Trophoblast cell (in vitro differentiated cells and primary cell): Measurements from ENCODE around the gene GCM1.
A peak's percentile ranks its signal among the peaks of the same experiment; 100 is the strongest.

Experiments
- DNase-seq, 2 donors: peaks; one replicate each; pipeline ENCODE4 v3.0.0-alpha.2; 2016
- H2AFZ ChIP-seq: 2 replicates; pipeline ENCODE4 v1.6.1; 2013; ENCODE audit warnings: low read length, moderate library complexity, mild to moderate bottlenecking; ENCODE audit not compliant: insufficient read depth, poor library complexity
- H2AK5ac ChIP-seq: 2 replicates; pipeline ENCODE4 v1.6.1; 2013; ENCODE audit warnings: mild to moderate bottlenecking, low read length
- H2BK120ac ChIP-seq: 2 replicates; pipeline ENCODE4 v1.6.1; 2013; ENCODE audit warnings: low read length, mild to moderate bottlenecking, moderate library complexity; ENCODE audit not compliant: insufficient read depth, poor library complexity
- H2BK12ac ChIP-seq: 2 replicates; pipeline ENCODE4 v1.6.1; 2013; ENCODE audit warnings: mild to moderate bottlenecking, low read length, moderate library complexity
- H2BK5ac ChIP-seq: 2 replicates; pipeline ENCODE4 v1.6.1; 2013; ENCODE audit warnings: low read length, low read depth, moderate library complexity, mild to moderate bottlenecking; ENCODE audit not compliant: poor library complexity
- H3K14ac ChIP-seq: 2 replicates; pipeline ENCODE4 v1.6.1; 2013; ENCODE audit warnings: mild to moderate bottlenecking, low read length
- H3K18ac ChIP-seq: 2 replicates; pipeline ENCODE4 v1.6.1; 2013; ENCODE audit warnings: mild to moderate bottlenecking, low read length
- H3K23ac ChIP-seq: 2 replicates; pipeline ENCODE4 v1.6.1; 2013; ENCODE audit warnings: low read length
- H3K27ac ChIP-seq: 2 replicates; pipeline ENCODE4 v1.5.1; 2013; ENCODE audit warnings: low read depth, mild to moderate bottlenecking, inconsistent platforms, low read length, moderate library complexity
- H3K27me3 ChIP-seq: 2 replicates; pipeline ENCODE4 v1.6.1; 2013; ENCODE audit warnings: inconsistent platforms, mild to moderate bottlenecking, low read length, moderate library complexity; ENCODE audit not compliant: insufficient read depth
- H3K36me3 ChIP-seq, 2 experiments: 1 replicate in 1 of 2; 2 replicates in 1 of 2; pipeline ENCODE4 v1.6.1; 2013; ENCODE audit warnings: low read length in 2 of 2, mild to moderate bottlenecking in 2 of 2, moderate library complexity in 1 of 2; ENCODE audit not compliant: insufficient read depth in 2 of 2, control insufficient read depth in 1 of 2
- H3K4ac ChIP-seq: 2 replicates; pipeline ENCODE4 v1.6.1; 2013; ENCODE audit warnings: low read depth, mild to moderate bottlenecking, low read length, moderate library complexity
- H3K4me1 ChIP-seq, 2 experiments: 1 replicate in 1 of 2; 2 replicates in 1 of 2; pipeline ENCODE4 v1.6.1; 2013; ENCODE audit warnings: low read length in 2 of 2, mild to moderate bottlenecking in 2 of 2, moderate library complexity in 1 of 2; ENCODE audit not compliant: insufficient read depth in 2 of 2, control insufficient read depth in 1 of 2
- H3K4me2 ChIP-seq: 2 replicates; pipeline ENCODE4 v1.6.1; 2013; ENCODE audit warnings: inconsistent platforms, mild to moderate bottlenecking, low read length, moderate library complexity
- H3K4me3 ChIP-seq: 2 replicates; pipeline ENCODE4 v1.5.1; 2013; ENCODE audit warnings: mild to moderate bottlenecking, low read depth, low read length, inconsistent platforms
- H3K79me1 ChIP-seq: one replicate; pipeline ENCODE4 v1.6.1; 2013; ENCODE audit warnings: low read length
- H3K79me2 ChIP-seq: 2 replicates; pipeline ENCODE4 v1.6.1; 2013; ENCODE audit warnings: low read length, mild to moderate bottlenecking; ENCODE audit not compliant: control insufficient read depth, insufficient read depth, poor library complexity
- H3K9ac ChIP-seq: 2 replicates; pipeline ENCODE4 v1.6.1; 2013; ENCODE audit warnings: mild to moderate bottlenecking, low read length
- H3K9me3 ChIP-seq: 2 replicates; pipeline ENCODE4 v1.6.1; 2013; ENCODE audit warnings: low read depth, mild to moderate bottlenecking, control low read depth, inconsistent platforms, low read length; ENCODE audit not compliant: insufficient read depth
- H4K12ac ChIP-seq: 2 replicates; pipeline ENCODE4 v1.6.1; 2013; ENCODE audit warnings: low read depth, mild to moderate bottlenecking, low read length, moderate library complexity
- H4K8ac ChIP-seq: 2 replicates; pipeline ENCODE4 v1.6.1; 2013; ENCODE audit warnings: low read depth, mild to moderate bottlenecking, low read length, moderate library complexity
- H4K91ac ChIP-seq: one replicate; pipeline ENCODE4 v1.6.1; 2013; ENCODE audit warnings: low read depth, mild to moderate bottlenecking, low read length, moderate library complexity
- WGBS: extraction: QIAGEN DNeasy Blood & Tissue Kit; methylation state at CpG from one replicate; pipeline ENCODE4 v1.1.7; 2013; ENCODE audit warnings: missing lambda C conversion rate; ENCODE audit not compliant: insufficient read length, insufficient coverage; ENCODE audit errors: extremely low coverage; 5-methylcytosine and 5-hydroxymethylcytosine counted together

Gene GCM1

GRCh38 chr6:53143710-53144109, 4.9 kb downstream of the GCM1 start:
- Histone ChIP-seq H3K4me1 (no peaks in the 10 kb centered on the region), H3K4me2 (no peak overlapping the region), H4K8ac (no peak overlapping the region), H3K23ac (no peak overlapping the region), H3K9me3 (no peaks in the 10 kb centered on the region), H3K36me3 (no peaks in the 10 kb centered on the region), H3K4ac (no peak overlapping the region), H3K79me2 (no peaks in the 10 kb centered on the region), H3K14ac (no peak overlapping the region), H3K79me1 (no peaks in the 10 kb centered on the region), H3K9ac (no peak overlapping the region), H3K27ac (no peak overlapping the region), H3K4me3 (no peak overlapping the region), H2BK5ac (no peak overlapping the region), H3K18ac (no peak overlapping the region), H2BK12ac (no peak overlapping the region), H2AFZ (no peak overlapping the region), H4K12ac (no peak overlapping the region), H2AK5ac (no peak overlapping the region), H3K27me3 (no peaks in the 10 kb centered on the region), H2BK120ac (no peak overlapping the region), H4K91ac (no peak overlapping the region)
- no peak for DNase-seq
- WGBS = no CpG with 5 or more reads among the region's 3 CpGs

- Histone ChIP-seq H3K9me3 (no peaks in the 10 kb centered on the region), H2BK12ac (no peak overlapping the region), H3K23ac (no peak overlapping the region), H3K14ac (no peak overlapping the region), H3K9ac (no peak overlapping the region), H3K27ac (no peak overlapping the region), H4K91ac (no peak overlapping the region), H3K4me2 (no peak overlapping the region), H3K18ac (no peak overlapping the region), H2BK5ac (no peak overlapping the region), H2AFZ (no peak overlapping the region), H4K8ac (no peak overlapping the region), H3K79me2 (no peaks in the 10 kb centered on the region), H3K4me1 (no peaks in the 10 kb centered on the region), H2BK120ac (no peak overlapping the region), H3K79me1 (no peaks in the 10 kb centered on the region), H3K36me3 (no peaks in the 10 kb centered on the region), H3K4me3 (no peak overlapping the region), H3K4ac (no peak overlapping the region), H3K27me3 (no peaks in the 10 kb centered on the region), H4K12ac (no peak overlapping the region), H2AK5ac (no peak overlapping the region)
- no CpG with 5 or more reads among the region's 3 CpGs for WGBS
- no peak for DNase-seq
These were observed 5.8 kb downstream of the GCM1 start for GRCh38 chr6:53142810-53143209.

GRCh38 chr6:53139841-53140413, 8.7 kb downstream of the GCM1 start:
- no peaks in the 10 kb centered on the region for H3K4me1 ChIP-seq
- H2BK120ac ChIP-seq = no peak overlapping the region
- no peaks in the 10 kb centered on the region for H3K79me1 ChIP-seq
- H3K79me2 ChIP-seq = no peaks in the 10 kb centered on the region
- no peak overlapping the region for H2BK12ac ChIP-seq
- H2AK5ac ChIP-seq = no peak overlapping the region
- no peak overlapping the region for H3K4me2 ChIP-seq
- WGBS = no CpG with 5 or more reads among the region's 4 CpGs
- no peaks in the 10 kb centered on the region for H3K9me3 ChIP-seq
- H3K23ac ChIP-seq = no peak overlapping the region
- H3K9ac ChIP-seq = peak overlapping the region; percentile 72
- H3K4ac ChIP-seq = no peak overlapping the region
- no peak overlapping the region for H4K8ac ChIP-seq
- H3K14ac ChIP-seq = no peak overlapping the region
- no peak overlapping the region for H3K27ac ChIP-seq
- no peaks in the 10 kb centered on the region for H3K27me3 ChIP-seq
- H3K4me3 ChIP-seq = no peak overlapping the region
- no peak overlapping the region for H2AFZ ChIP-seq
- peak in 1 of 2 donors; percentile 44 for DNase-seq
- no peak overlapping the region for H4K91ac ChIP-seq
- no peak overlapping the region for H2BK5ac ChIP-seq
- H3K36me3 ChIP-seq = no peaks in the 10 kb centered on the region
- H3K18ac ChIP-seq = no peak overlapping the region
- H4K12ac ChIP-seq = no peak overlapping the region

GRCh38 chr6:53136000-53136609, 12.5 kb downstream of the GCM1 start:
- Histone ChIP-seq H4K91ac (no peak overlapping the region), H3K23ac (no peak overlapping the region), H3K4me3 (no peak overlapping the region), H2AK5ac (no peak overlapping the region), H4K12ac (no peak overlapping the region), H3K14ac (no peak overlapping the region), H2BK120ac (no peak overlapping the region), H3K9ac (no peak overlapping the region), H3K27me3 (no peaks in the 10 kb centered on the region), H4K8ac (no peak overlapping the region), H3K4me1 (no peaks in the 10 kb centered on the region), H2BK5ac (no peak overlapping the region), H3K9me3 (peaks cover 6% of the 10 kb centered on the region), H3K18ac (no peak overlapping the region), H3K36me3 (peaks cover 0 to 3% of the 10 kb centered on the region in 2 experiments), H3K4me2 (no peak overlapping the region), H2AFZ (no peak overlapping the region), H3K79me1 (no peaks in the 10 kb centered on the region), H3K79me2 (no peaks in the 10 kb centered on the region), H2BK12ac (no peak overlapping the region), H3K27ac (no peak overlapping the region), H3K4ac (no peak overlapping the region)
- peak in 1 of 2 donors; percentile 2 for DNase-seq
- no CpG with 5 or more reads among the region's 3 CpGs for WGBS
